Hepatocyte (in vitro differentiated cells): ENCODE data around the gene IGSF1. TPM values are rescaled to one million over a fixed set of nuclear protein-coding genes. Genes with fewer than 3 reads are reported as not detected.

Experiments
- DNase-seq: peaks from one replicate; pipeline ENCODE4 v3.0.0-alpha.2; 2016; ENCODE audit warnings: low spot score
- H2AFZ ChIP-seq: fragments of 200-600 bp; sonication (generic); 2 replicates; pipeline ENCODE4 v1.6.0; 2016; ENCODE audit warnings: antibody characterized with exemption, mild to moderate bottlenecking
- H3K27ac ChIP-seq: fragments of 200-600 bp; sonication (generic); 2 replicates; pipeline ENCODE4 v1.5.1; 2016; ENCODE audit warnings: mild to moderate bottlenecking
- H3K27me3 ChIP-seq: fragments of 200-600 bp; sonication (generic); 2 replicates; pipeline ENCODE4 v1.6.1; 2016
- H3K36me3 ChIP-seq: fragments of 200-600 bp; sonication (generic); replicated peaks from 2 replicates; pipeline ENCODE4 v1.5.1; 2016; ENCODE audit warnings: low read depth; ENCODE audit not compliant: insufficient read depth
- H3K4me1 ChIP-seq: fragments of 200-600 bp; sonication (generic); 2 replicates; pipeline ENCODE4 v1.5.1; 2016; ENCODE audit warnings: mild to moderate bottlenecking, moderate library complexity; ENCODE audit not compliant: insufficient read depth
- H3K4me2 ChIP-seq: fragments of 200-600 bp; sonication (generic); 2 replicates; pipeline ENCODE4 v1.6.0; 2016
- H3K4me3 ChIP-seq: fragments of 200-600 bp; sonication (generic); 2 replicates; pipeline ENCODE4 v1.5.1; 2016; ENCODE audit warnings: mild to moderate bottlenecking
- H3K79me2 ChIP-seq: fragments of 200-600 bp; sonication (generic); 2 replicates; pipeline ENCODE4 v1.6.0; 2017; ENCODE audit warnings: mild to moderate bottlenecking
- H3K9me2 ChIP-seq: fragments of 200-600 bp; sonication (generic); replicated peaks from 2 replicates; pipeline ENCODE4 v1.6.0; 2017; ENCODE audit warnings: mild to moderate bottlenecking; ENCODE audit not compliant: insufficient read depth
- H3K9me3 ChIP-seq: fragments of 200-600 bp; sonication (generic); 2 replicates; pipeline ENCODE4 v1.5.1; 2016; ENCODE audit warnings: low read depth, mild to moderate bottlenecking
- H4K20me1 ChIP-seq: fragments of 200-600 bp; sonication (generic); 2 replicates; pipeline ENCODE4 v1.6.0; 2016; ENCODE audit warnings: mild to moderate bottlenecking; ENCODE audit not compliant: insufficient read depth, poor library complexity, severe bottlenecking
- EZH2 ChIP-seq: fragments of 200-600 bp; sonication (generic); IDR thresholded peaks from 2 replicates; pipeline ENCODE4 v1.6.1; 2016; ENCODE audit warnings: antibody characterized with exemption, mild to moderate bottlenecking, borderline replicate concordance
- EZH2phosphoT487 ChIP-seq: fragments of 200-600 bp; sonication (generic); IDR thresholded peaks from one replicate; pipeline ENCODE4 v1.6.1; 2018; ENCODE audit warnings: antibody characterized with exemption, mild to moderate bottlenecking, low read depth, moderate library complexity; ENCODE audit not compliant: unreplicated experiment, severe bottlenecking
- WGBS: methylation state at CpG from one replicate; pipeline ENCODE4 v1.1.6; 2016; ENCODE audit warnings: low lambda C conversion rate; ENCODE audit errors: missing lambda C conversion rate; 5-methylcytosine and 5-hydroxymethylcytosine counted together
- polyA plus RNA-seq: library from polyadenylated mRNA; unstranded; fragments of >200 nt; fragmentation: Nextera tagmentation; extraction: Ambion mirVana; gene quantifications from 2 replicates; pipeline ENCODE4 v1.2.1, GENCODE V29; 2016
- total RNA-seq: library from RNA; depleted of rRNA; stranded (reverse); fragments of >200 nt; gene quantifications from 2 replicates; pipeline ENCODE4 v1.2.3, GENCODE V29; 2014
- TF ChIP-seq, protein P1 (sequence below): fragments of 200-600 bp; sonication (generic); IDR thresholded peaks from 2 replicates; pipeline ENCODE4 v1.5.1; 2016; ENCODE audit warnings: antibody characterized with exemption, mild to moderate bottlenecking; ENCODE audit not compliant: poor library complexity

IGSF1 gene
- total and polyA plus RNA-seq, 2 experiments from 2014 or later: 13.1 to 16.7 TPM

DNA sequence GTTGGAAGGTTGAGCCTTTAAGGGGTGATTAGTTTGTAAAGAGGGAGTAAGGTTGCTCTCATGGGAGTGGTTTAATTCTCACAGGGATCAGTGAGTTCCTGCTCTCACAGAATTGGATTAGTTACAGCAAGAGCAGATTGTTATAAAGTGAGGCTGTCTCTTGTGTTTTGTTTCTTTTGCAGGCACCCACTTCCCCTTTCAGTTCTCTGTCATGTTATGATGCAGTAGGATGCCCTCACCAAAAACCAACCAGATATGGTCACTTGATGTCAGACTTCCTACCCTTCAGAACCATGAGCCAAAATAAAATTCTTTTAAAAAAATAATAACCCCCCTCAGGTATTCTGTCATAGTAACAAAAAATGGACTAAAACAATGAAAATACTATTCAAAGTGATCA is 19.9 kb upstream of the IGSF1 start:
- Histone ChIP-seq H2AFZ (no peak overlapping the region), H3K27ac (no peak overlapping the region), H3K9me3 (no peaks in the 10 kb centered on the region), H3K27me3 (no peaks in the 10 kb centered on the region), H4K20me1 (no peaks in the 10 kb centered on the region), H3K4me2 (no peak overlapping the region), H3K9me2 (no peaks in the 10 kb centered on the region), H3K36me3 (no peaks in the 10 kb centered on the region), H3K79me2 (no peaks in the 10 kb centered on the region), H3K4me3 (no peak overlapping the region), H3K4me1 (no peaks in the 10 kb centered on the region)
- DNase-seq: no peak
- TF ChIP-seq EZH2phosphoT487 (no peak), EZH2 (no peak)
- TF ChIP-seq, protein P1, sequence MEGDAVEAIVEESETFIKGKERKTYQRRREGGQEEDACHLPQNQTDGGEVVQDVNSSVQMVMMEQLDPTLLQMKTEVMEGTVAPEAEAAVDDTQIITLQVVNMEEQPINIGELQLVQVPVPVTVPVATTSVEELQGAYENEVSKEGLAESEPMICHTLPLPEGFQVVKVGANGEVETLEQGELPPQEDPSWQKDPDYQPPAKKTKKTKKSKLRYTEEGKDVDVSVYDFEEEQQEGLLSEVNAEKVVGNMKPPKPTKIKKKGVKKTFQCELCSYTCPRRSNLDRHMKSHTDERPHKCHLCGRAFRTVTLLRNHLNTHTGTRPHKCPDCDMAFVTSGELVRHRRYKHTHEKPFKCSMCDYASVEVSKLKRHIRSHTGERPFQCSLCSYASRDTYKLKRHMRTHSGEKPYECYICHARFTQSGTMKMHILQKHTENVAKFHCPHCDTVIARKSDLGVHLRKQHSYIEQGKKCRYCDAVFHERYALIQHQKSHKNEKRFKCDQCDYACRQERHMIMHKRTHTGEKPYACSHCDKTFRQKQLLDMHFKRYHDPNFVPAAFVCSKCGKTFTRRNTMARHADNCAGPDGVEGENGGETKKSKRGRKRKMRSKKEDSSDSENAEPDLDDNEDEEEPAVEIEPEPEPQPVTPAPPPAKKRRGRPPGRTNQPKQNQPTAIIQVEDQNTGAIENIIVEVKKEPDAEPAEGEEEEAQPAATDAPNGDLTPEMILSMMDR: no peak

DNA sequence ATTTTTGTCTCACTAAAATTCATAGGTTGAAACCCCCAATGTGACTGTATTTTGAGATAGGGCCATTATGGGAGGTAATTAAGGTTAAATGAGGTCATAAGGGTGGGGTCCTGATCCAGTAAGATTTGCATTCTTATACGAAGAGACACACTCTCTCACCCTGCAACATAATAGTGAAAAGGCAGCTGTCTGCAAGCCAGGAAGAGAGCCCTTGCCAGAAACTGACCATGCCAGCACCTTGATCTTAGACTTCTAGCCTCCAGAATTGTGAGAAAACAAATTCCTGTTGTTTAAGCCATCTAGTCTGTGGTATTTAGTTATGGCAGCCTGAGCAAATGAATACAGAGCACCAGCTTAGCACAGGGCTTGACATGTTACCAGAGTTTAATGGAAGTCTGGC is 17.5 kb upstream of the IGSF1 start:
- H3K4me3 ChIP-seq: no peak overlapping the region
- H3K4me2 ChIP-seq: no peak overlapping the region
- H3K27ac ChIP-seq: no peak overlapping the region
- no peaks in the 10 kb centered on the region for H3K27me3 ChIP-seq
- H3K9me3 ChIP-seq: no peaks in the 10 kb centered on the region
- H3K79me2 ChIP-seq: no peaks in the 10 kb centered on the region
- no peak for DNase-seq
- WGBS: 71% methylated on average over 1 of the region's 1 CpG
- H3K4me1 ChIP-seq: no peaks in the 10 kb centered on the region
- no peak overlapping the region for H2AFZ ChIP-seq
- H3K9me2 ChIP-seq: no peaks in the 10 kb centered on the region
- no peaks in the 10 kb centered on the region for H4K20me1 ChIP-seq
- H3K36me3 ChIP-seq: no peaks in the 10 kb centered on the region
- no peak for TF ChIP-seq EZH2phosphoT487
- TF ChIP-seq EZH2: no peak
- TF ChIP-seq, protein P1: no peak

DNA sequence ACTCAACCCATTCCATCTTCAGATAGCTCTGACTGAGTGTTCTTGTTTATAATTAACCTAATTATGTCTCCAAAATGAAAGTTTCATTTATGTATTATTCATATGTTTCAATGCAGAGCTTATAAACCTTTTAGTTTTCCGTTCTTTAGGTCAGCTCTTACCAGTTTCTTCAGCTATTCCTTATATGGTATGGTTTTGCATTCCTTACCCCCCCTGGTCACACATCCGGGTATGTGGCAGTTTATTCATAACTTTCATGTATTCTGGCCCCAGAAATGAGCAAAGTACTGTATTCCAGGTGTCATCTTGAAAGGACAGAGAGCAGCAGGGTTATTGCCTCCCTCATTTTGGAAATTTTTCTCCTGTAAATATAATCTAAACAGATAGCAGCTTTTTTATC is 16.8 kb upstream of the IGSF1 start:
- Histone ChIP-seq H3K4me3 (no peak overlapping the region), H3K4me2 (no peak overlapping the region), H3K36me3 (no peaks in the 10 kb centered on the region), H3K4me1 (no peaks in the 10 kb centered on the region), H3K27me3 (no peaks in the 10 kb centered on the region), H4K20me1 (no peaks in the 10 kb centered on the region), H3K27ac (no peak overlapping the region), H3K79me2 (no peaks in the 10 kb centered on the region), H2AFZ (no peak overlapping the region), H3K9me2 (no peaks in the 10 kb centered on the region), H3K9me3 (no peaks in the 10 kb centered on the region)
- no peak for DNase-seq
- 48% methylated on average over 2 of the region's 2 CpGs for WGBS
- TF ChIP-seq, protein P1: no peak
- no peak for TF ChIP-seq EZH2phosphoT487
- no peak for TF ChIP-seq EZH2

DNA sequence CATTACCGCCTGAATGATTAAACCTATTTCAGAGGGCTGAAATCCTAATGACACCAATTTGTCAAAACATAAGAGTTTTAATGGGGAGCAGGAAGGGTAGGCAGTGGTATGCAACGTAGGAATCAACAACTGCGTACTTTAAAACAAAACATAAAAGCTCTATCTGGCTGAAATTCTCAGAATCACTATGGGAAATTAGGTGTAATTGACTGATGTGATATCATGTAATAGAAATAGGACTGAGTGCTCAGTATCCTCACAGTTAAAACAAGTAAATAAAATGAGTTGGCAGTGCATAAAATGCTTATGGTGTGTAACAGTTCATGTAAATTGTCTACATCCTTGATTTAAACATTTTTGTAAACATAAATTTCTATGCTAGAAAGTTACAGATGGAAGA is 13.6 kb upstream of the IGSF1 start:
- no peak for DNase-seq
- Histone ChIP-seq H3K4me2 (no peak overlapping the region), H2AFZ (no peak overlapping the region), H3K27me3 (no peaks in the 10 kb centered on the region), H3K79me2 (no peaks in the 10 kb centered on the region), H3K4me1 (no peaks in the 10 kb centered on the region), H3K9me3 (no peaks in the 10 kb centered on the region), H3K36me3 (no peaks in the 10 kb centered on the region), H3K9me2 (no peaks in the 10 kb centered on the region), H3K27ac (no peak overlapping the region), H4K20me1 (no peaks in the 10 kb centered on the region), H3K4me3 (no peak overlapping the region)
- 87% methylated on average over 3 of the region's 3 CpGs for WGBS
- TF ChIP-seq EZH2: no peak
- no peak for TF ChIP-seq EZH2phosphoT487
- TF ChIP-seq, protein P1: no peak
